ENCODE data around the gene PDE6G. TPM values are rescaled to one million over a fixed set of nuclear protein-coding genes. Genes with fewer than 3 reads are reported as not detected.

The PDE6G gene
- total RNA-seq, 4 donors from 2014 or later = 0.30 to 8.9 (median 1.1) TPM; not detected in 1

DNA sequence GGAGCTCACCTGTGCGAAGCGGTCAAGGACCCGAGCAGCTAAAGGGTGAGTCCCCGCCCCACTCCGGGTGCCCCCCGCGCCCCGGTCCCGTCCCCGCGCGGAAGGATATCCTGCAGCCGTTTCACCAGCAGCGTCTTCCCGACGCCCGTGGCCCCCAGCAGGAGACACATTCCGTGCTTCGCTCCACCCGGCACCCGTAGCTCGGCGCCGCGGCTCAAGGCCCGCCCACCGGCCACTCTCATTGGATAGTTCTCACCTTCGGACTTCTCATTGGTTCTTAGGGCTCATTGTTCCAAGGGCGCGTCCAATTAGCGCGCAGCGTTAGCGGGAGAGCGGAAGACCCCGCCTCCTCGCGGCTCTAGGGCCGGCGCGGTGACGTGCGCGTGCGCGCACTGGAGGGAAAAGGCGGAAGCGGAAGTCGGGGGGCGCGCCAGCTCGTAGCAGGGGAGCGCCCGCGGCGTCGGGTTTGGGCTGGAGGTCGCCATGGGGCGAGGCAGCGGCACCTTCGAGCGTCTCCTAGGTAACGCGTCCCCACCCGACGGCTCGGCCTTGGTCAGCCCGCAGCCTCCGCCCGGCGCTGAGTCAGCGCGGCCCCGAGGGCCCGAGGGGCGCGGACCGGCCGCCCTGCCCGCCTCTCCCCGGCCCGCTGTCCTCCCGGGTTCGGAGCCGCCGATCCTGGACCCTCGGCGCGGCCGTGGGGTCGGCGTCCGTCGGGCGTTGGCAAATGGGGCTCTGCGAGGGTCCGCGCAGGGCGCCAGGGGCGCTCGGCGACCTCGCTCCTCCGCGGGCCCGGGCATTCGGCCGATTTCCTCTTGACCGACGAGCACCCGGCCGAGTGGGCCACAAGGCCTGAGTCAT, 27.5 kb upstream of the PDE6G start, which contains the start of the genes ARL16 and HGS:
Gene ARL16, minus strand, starts transcription at position 214 of the 858 bp plus-strand sequence. Its CDS starts 44 bp downstream, at position 170.
Gene HGS, plus strand, starts transcription at position 428 of the 858 bp plus-strand sequence. Its CDS starts 56 bp downstream, at position 484.
- WGBS, 2 donors = 0 to 1% methylated on average over 18 to 53 of the region's 112 CpGs
- H3K4me3 ChIP-seq (ENCODE audit: low read depth, poor library complexity, severe bottlenecking) = peak within 1 kb of the TSS; percentile 87
- intact Hi-C loops (cut with DNase I; ENCODE audit: low total_unique reads) = no loop called here
- TF ChIP-seq POLR2A (IDR thresholded peaks at IDR 0.05) = peak in 1 of 2 donors; percentile 1
- TF ChIP-seq, protein P1, sequence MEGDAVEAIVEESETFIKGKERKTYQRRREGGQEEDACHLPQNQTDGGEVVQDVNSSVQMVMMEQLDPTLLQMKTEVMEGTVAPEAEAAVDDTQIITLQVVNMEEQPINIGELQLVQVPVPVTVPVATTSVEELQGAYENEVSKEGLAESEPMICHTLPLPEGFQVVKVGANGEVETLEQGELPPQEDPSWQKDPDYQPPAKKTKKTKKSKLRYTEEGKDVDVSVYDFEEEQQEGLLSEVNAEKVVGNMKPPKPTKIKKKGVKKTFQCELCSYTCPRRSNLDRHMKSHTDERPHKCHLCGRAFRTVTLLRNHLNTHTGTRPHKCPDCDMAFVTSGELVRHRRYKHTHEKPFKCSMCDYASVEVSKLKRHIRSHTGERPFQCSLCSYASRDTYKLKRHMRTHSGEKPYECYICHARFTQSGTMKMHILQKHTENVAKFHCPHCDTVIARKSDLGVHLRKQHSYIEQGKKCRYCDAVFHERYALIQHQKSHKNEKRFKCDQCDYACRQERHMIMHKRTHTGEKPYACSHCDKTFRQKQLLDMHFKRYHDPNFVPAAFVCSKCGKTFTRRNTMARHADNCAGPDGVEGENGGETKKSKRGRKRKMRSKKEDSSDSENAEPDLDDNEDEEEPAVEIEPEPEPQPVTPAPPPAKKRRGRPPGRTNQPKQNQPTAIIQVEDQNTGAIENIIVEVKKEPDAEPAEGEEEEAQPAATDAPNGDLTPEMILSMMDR (IDR thresholded peaks at IDR 0.05) = no peak
- DNase-seq (ENCODE audit: low spot score in 2 of 2) = peak; percentile 98 to 99

DNA sequence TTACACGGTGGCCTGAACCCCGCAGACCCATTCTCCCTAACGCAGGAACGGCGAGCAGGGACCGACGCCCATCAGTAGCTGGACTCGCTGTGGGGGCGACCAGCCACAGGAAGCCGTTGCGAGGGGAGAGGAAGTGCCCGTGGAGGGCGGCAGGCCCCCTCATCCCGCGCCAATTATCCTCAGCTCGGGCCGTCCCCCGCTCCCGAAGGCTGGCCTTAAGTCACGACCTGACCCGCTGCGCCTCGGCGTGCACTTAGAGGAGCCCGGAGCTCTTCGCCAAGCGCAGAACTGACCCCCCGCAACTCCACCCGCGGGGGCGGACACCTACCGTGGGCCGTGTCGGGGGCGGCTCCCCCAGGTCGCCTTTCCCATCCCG, 26.9 kb upstream of the PDE6G start:
- H3K4me3 ChIP-seq (ENCODE audit: low read depth, poor library complexity, severe bottlenecking) = peak overlapping the region; percentile 87
- WGBS, 2 donors = 0 to 1% methylated on average over 19 to 21 of the region's 37 CpGs
- TF ChIP-seq, protein P1 (IDR thresholded peaks at IDR 0.05) = no peak
- TF ChIP-seq POLR2A (IDR thresholded peaks at IDR 0.05) = no peak
- intact Hi-C loops (cut with DNase I; ENCODE audit: low total_unique reads) = no loop called here
- DNase-seq (ENCODE audit: low spot score in 2 of 2) = no peak

DNA sequence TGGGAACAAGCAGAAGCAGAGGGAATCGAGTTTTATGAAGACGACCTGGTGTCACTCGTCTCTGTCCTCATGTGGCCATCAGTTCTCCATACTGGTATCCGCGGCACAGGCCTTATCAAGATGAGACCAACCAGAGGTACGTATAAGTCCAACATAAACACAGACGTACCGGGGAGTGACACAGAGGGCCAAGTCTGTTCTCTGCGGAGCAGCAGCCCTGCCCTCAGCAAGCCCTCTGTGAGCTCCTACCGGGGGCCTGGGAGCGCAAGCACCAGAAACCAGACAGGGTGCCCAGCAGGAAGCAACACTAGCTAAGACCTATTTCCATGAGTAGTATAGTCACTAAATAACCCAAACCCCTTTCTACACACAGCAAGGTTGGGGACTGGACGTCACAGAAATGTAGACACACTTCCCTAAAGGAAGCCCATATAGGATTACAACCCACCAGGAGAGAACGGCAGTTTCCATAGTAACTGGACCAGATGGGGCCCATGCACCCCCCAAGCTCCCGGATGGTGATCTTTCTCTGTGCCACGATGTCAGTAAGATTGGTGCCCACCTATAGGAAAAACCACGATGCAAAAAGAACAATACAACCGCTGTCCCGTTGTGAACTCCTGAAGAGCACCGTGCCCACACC, 26.3 kb upstream of the PDE6G start:
- intact Hi-C loops (cut with DNase I; ENCODE audit: low total_unique reads) = no loop called here
- no peak for DNase-seq (ENCODE audit: low spot score in 2 of 2)
- 35 to 36% methylated on average over 19 of the region's 19 CpGs for WGBS, 2 donors
- H3K4me3 ChIP-seq (ENCODE audit: low read depth, poor library complexity, severe bottlenecking) = peak overlapping the region; percentile 87
- TF ChIP-seq, protein P1 (IDR thresholded peaks at IDR 0.05) = no peak
- TF ChIP-seq POLR2A (IDR thresholded peaks at IDR 0.05) = no peak

DNA sequence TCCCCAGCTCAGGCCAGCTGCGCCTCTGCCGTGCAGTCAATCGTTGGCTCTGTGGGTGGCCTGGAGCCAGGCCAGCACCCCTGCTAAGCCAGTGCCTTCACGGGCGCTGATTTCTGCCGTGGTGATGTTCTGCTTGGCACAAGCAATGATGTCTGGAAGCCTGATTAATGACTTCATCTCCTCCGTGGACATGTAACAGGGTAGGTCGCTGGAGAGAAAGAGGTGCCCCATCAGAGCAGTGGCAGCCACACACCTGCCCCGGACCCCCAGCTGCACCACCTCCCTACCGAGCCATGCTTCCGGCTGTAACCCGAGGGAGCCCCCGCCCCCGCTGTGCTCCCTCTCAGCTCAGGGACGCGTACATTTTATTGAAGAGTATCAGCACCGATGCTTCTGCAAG, 25.3 kb upstream of the PDE6G start:
- TF ChIP-seq POLR2A (IDR thresholded peaks at IDR 0.05) = no peak
- TF ChIP-seq, protein P1 (IDR thresholded peaks at IDR 0.05) = no peak
- intact Hi-C loops (cut with DNase I; ENCODE audit: low total_unique reads) = no loop called here

DNA sequence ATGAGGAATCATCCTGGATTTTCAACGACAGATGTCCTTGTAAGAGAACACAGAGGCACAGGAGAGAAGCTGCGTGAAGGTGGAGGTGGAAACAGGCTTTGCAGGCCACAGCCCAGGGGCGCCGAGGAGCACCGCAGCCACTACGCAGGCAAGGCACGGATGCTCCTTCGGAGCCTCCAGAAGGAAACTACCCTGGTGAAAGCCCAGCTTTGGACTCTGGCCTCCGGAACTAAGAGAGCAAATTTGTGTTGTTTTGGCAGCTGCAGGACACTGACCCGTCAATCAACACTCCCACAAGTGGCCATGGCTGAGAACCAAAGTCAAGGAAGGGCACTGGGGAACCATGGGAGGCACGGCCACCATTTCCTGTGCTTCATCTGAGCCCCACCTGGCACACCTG, 23.8 kb upstream of the PDE6G start:
- DNase-seq (ENCODE audit: low spot score in 2 of 2) = no peak
- no peak for TF ChIP-seq POLR2A (IDR thresholded peaks at IDR 0.05)
- TF ChIP-seq, protein P1 (IDR thresholded peaks at IDR 0.05) = no peak
- intact Hi-C loops (cut with DNase I; ENCODE audit: low total_unique reads) = no loop called here
- 85 to 87% methylated on average over 11 of the region's 11 CpGs for WGBS, 2 donors
- H3K4me3 ChIP-seq (ENCODE audit: low read depth, poor library complexity, severe bottlenecking) = no peak overlapping the region

More for the DNA sequence above, 25.3 kb upstream of the PDE6G start:
- WGBS, 2 donors = 64% methylated on average over 17 of the region's 17 CpGs
- H3K4me3 ChIP-seq (ENCODE audit: low read depth, poor library complexity, severe bottlenecking) = no peak overlapping the region
- DNase-seq (ENCODE audit: low spot score in 2 of 2) = no peak

All from lower leg skin (tissue), 4 donors.